IMR-90 (cell line): ENCODE measurements around the gene MAPK13. TPM values are rescaled to one million over a fixed set of nuclear protein-coding genes. Genes with fewer than 3 reads are reported as not detected.

Experiments used
- ATAC-seq: fragments of 200-7000 bp; cut with Tn5 transposase; 2 replicates; pipeline ENCODE4 v1.9.1; 2020; ENCODE audit warnings: low read depth, mild to moderate bottlenecking, moderate library complexity
- BruUV-seq: library from RNA; stranded (reverse); fragments of 400-500 nt; replicated peaks from 2 replicates; lab custom pipeline; 2021; lab: Mats Ljungman, UMichigan
- CTCF ChIA-PET: fragments of 300-600 bp; formaldehyde crosslinking; extraction: SDS; loops from one replicate; lab custom pipeline; 2021; ENCODE audit warnings: antibody characterized with exemption; lab: Yijun Ruan, JAX
- POLR2A ChIA-PET: fragments of 300-600 bp; sonication (Branson Sonifier 250); formaldehyde crosslinking; loops from one replicate; lab custom pipeline; 2022; ENCODE audit warnings: antibody characterized with exemption; ENCODE audit not compliant: unreplicated experiment; lab: Charles Lee
- DNase-seq: peaks from one replicate; pipeline ENCODE4 v3.0.0; 2013
- H2AFZ ChIP-seq: replicated peaks from 2 replicates; pipeline ENCODE3; 2013; ENCODE audit warnings: low read length, mild to moderate bottlenecking; ENCODE audit not compliant: poor library complexity
- H2AK5ac ChIP-seq: 2 replicates; pipeline ENCODE4 v1.6.1; 2013; ENCODE audit warnings: low read depth, low read length, inconsistent platforms
- H2AK9ac ChIP-seq: replicated peaks from 2 replicates; pipeline ENCODE3; 2013; ENCODE audit warnings: mild to moderate bottlenecking, low read depth, low read length, moderate library complexity; ENCODE audit not compliant: poor library complexity
- H2BK120ac ChIP-seq: 2 replicates; pipeline ENCODE4 v1.6.1; 2013; ENCODE audit warnings: low read depth, low read length, inconsistent platforms
- H2BK15ac ChIP-seq: 3 replicates; pipeline ENCODE4 v1.6.1; 2013; ENCODE audit warnings: low read depth, low read length, inconsistent platforms
- H2BK20ac ChIP-seq: 2 replicates; pipeline ENCODE4 v1.6.1; 2013; ENCODE audit warnings: low read depth, mild to moderate bottlenecking, inconsistent platforms, low read length, moderate library complexity
- H2BK5ac ChIP-seq: 2 replicates; pipeline ENCODE4 v1.6.1; 2013; ENCODE audit warnings: mild to moderate bottlenecking, low read depth, low read length, inconsistent platforms; ENCODE audit not compliant: poor library complexity, severe bottlenecking
- H3K14ac ChIP-seq: replicated peaks from 2 replicates; pipeline ENCODE4 v1.6.1; 2013; ENCODE audit warnings: low read depth, low read length, inconsistent platforms
- H3K18ac ChIP-seq: 2 replicates; pipeline ENCODE4 v1.6.1; 2013; ENCODE audit warnings: low read depth, low read length, control low read depth
- H3K23ac ChIP-seq: 2 replicates; pipeline ENCODE4 v1.6.1; 2013; ENCODE audit warnings: low read depth, low read length, inconsistent platforms
- H3K27ac ChIP-seq: 2 replicates; pipeline ENCODE4 v1.5.1; 2013; ENCODE audit warnings: mild to moderate bottlenecking, control low read depth, low read length; ENCODE audit not compliant: insufficient read depth
- H3K27me3 ChIP-seq: 2 replicates; pipeline ENCODE4 v1.6.1; 2013; ENCODE audit warnings: low read length; ENCODE audit not compliant: control insufficient read depth, insufficient read depth
- H3K36me3 ChIP-seq: 2 replicates; pipeline ENCODE4 v1.6.1; 2013; ENCODE audit warnings: low read length, mixed read lengths; ENCODE audit not compliant: control insufficient read depth, insufficient read depth
- H3K4ac ChIP-seq: 2 replicates; pipeline ENCODE4 v1.6.1; 2013; ENCODE audit warnings: low read depth, low read length, inconsistent platforms
- H3K4me1 ChIP-seq: 2 replicates; pipeline ENCODE4 v1.6.1; 2013; ENCODE audit warnings: low read length, mixed read lengths; ENCODE audit not compliant: control insufficient read depth, insufficient read depth
- H3K4me2 ChIP-seq: 2 replicates; pipeline ENCODE4 v1.6.1; 2013; ENCODE audit warnings: low read depth, mild to moderate bottlenecking, control low read depth, low read length, moderate library complexity
- H3K4me3 ChIP-seq: 2 replicates; pipeline ENCODE4 v1.5.1; 2013; ENCODE audit warnings: low read depth, mild to moderate bottlenecking, control low read depth, low read length, moderate library complexity; ENCODE audit not compliant: insufficient read depth
- H3K56ac ChIP-seq: 2 replicates; pipeline ENCODE4 v1.6.1; 2013; ENCODE audit warnings: low read length, inconsistent platforms; ENCODE audit not compliant: insufficient read depth; ENCODE audit errors: extremely low read depth
- H3K79me1 ChIP-seq, 2 experiments: 2 replicates each; pipeline ENCODE4 v1.6.1; 2013; ENCODE audit warnings: low read length in 2 of 2, inconsistent platforms in 1 of 2, low read depth in 1 of 2
- H3K9ac ChIP-seq: 2 replicates; pipeline ENCODE4 v1.6.1; 2013; ENCODE audit warnings: low read depth, low read length, control low read depth
- H3K9me1 ChIP-seq: 2 replicates; pipeline ENCODE4 v1.6.1; 2013; ENCODE audit warnings: low read length, inconsistent platforms; ENCODE audit not compliant: insufficient read depth
- H3K9me3 ChIP-seq: 2 replicates; pipeline ENCODE4 v1.6.1; 2013; ENCODE audit warnings: low read length; ENCODE audit not compliant: control insufficient read depth, insufficient read depth
- H4K20me1 ChIP-seq: 2 replicates; pipeline ENCODE4 v1.6.1; 2013; ENCODE audit warnings: low read length, inconsistent platforms; ENCODE audit not compliant: insufficient read depth
- H4K5ac ChIP-seq: 2 replicates; pipeline ENCODE4 v1.6.1; 2013; ENCODE audit warnings: mild to moderate bottlenecking, low read depth, low read length, control low read depth
- H4K8ac ChIP-seq, 2 experiments: 2 replicates each; pipeline ENCODE4 v1.6.1; 2013; ENCODE audit warnings: low read depth in 2 of 2, low read length in 2 of 2, control low read depth in 1 of 2, inconsistent platforms in 1 of 2
- H4K91ac ChIP-seq: 2 replicates; pipeline ENCODE4 v1.6.1; 2013; ENCODE audit warnings: low read depth, low read length, inconsistent platforms; ENCODE audit not compliant: insufficient read depth
- BHLHE40 ChIP-seq: fragments of 150-350 bp; IDR thresholded peaks from 2 replicates; pipeline ENCODE4 v1.6.1; 2016; ENCODE audit warnings: mild to moderate bottlenecking, low read depth, low read length
- CEBPB ChIP-seq: IDR thresholded peaks from 2 replicates; pipeline ENCODE4 v1.6.1; 2012; ENCODE audit warnings: low read depth, low read length, improper control_type of control experiment
- CHD1 ChIP-seq: IDR thresholded peaks from 2 replicates; pipeline ENCODE4 v1.6.1; 2012; ENCODE audit warnings: low read depth, low read length, improper control_type of control experiment
- ELK1 ChIP-seq: fragments of 150-350 bp; IDR thresholded peaks from 2 replicates; pipeline ENCODE4 v1.6.1; 2016; ENCODE audit warnings: low read depth, mild to moderate bottlenecking, low read length, moderate library complexity, borderline replicate concordance
- FOS ChIP-seq: fragments of 150-350 bp; IDR thresholded peaks from 2 replicates; pipeline ENCODE4 v1.6.1; 2016; ENCODE audit warnings: low read depth, low read length
- MAFK ChIP-seq: IDR thresholded peaks from 2 replicates; pipeline ENCODE4 v1.6.1; 2012; ENCODE audit warnings: low read depth, low read length, improper control_type of control experiment
- MAZ ChIP-seq: IDR thresholded peaks from 2 replicates; pipeline ENCODE4 v1.6.1; 2012; ENCODE audit warnings: low read depth, mild to moderate bottlenecking, low read length, improper control_type of control experiment, moderate library complexity, borderline replicate concordance
- MXI1 ChIP-seq: IDR thresholded peaks from 2 replicates; pipeline ENCODE4 v1.6.1; 2012; ENCODE audit warnings: low read depth, mild to moderate bottlenecking, low read length, moderate library complexity, borderline replicate concordance
- NFE2L2 ChIP-seq: fragments of 150-350 bp; IDR thresholded peaks from 2 replicates; pipeline ENCODE4 v1.6.1; 2016; ENCODE audit warnings: low read depth, mild to moderate bottlenecking, low read length
- POLR2A ChIP-seq: IDR thresholded peaks from 2 replicates; pipeline ENCODE4 v1.6.1; 2012; ENCODE audit warnings: mild to moderate bottlenecking, low read depth, low read length
- RAD21 ChIP-seq: IDR thresholded peaks from 2 replicates; pipeline ENCODE4 v1.6.1; 2012; ENCODE audit warnings: low read length, improper control_type of control experiment
- RCOR1 ChIP-seq: IDR thresholded peaks from 2 replicates; pipeline ENCODE4 v1.6.1; 2012; ENCODE audit warnings: mild to moderate bottlenecking, low read length, improper control_type of control experiment; ENCODE audit not compliant: insufficient replicate concordance
- RFX5 ChIP-seq: IDR thresholded peaks from 2 replicates; pipeline ENCODE4 v1.8.0; 2012; ENCODE audit warnings: low read depth, mild to moderate bottlenecking, low read length, moderate library complexity
- SMC3 ChIP-seq: fragments of 150-350 bp; IDR thresholded peaks from 2 replicates; pipeline ENCODE4 v1.6.1; 2016; ENCODE audit warnings: low read depth, mild to moderate bottlenecking, antibody characterized with exemption, low read length, moderate library complexity
- WGBS, 2 experiments: methylation state at CpG; one replicate each; pipeline versions ENCODE4 v1.1.5 to v1.1.7; 2013; ENCODE audit warnings: missing lambda C conversion rate in 2 of 2; ENCODE audit not compliant: insufficient read length in 1 of 2; ENCODE audit errors: extremely low coverage in 2 of 2; 5-methylcytosine and 5-hydroxymethylcytosine counted together
- dilution Hi-C: fragments of 300-500 bp; cut with HindIII; formaldehyde crosslinking; loops from one replicate; pipeline ENCODE4 v1.14.3; 2018; ENCODE audit warnings: low sequenced_read_pairs; ENCODE audit not compliant: unreplicated experiment
- in situ Hi-C: fragments of 300-500 bp; cut with MboI; formaldehyde crosslinking; loops from 3 replicates; pipeline ENCODE4 v1.14.3; 2019; ENCODE audit warnings: low sequenced_read_pairs, inconsistent platforms, mixed read lengths
- intact Hi-C: fragments of 100-400 bp; cut with micrococcal nuclease; formaldehyde crosslinking; loops from 2 replicates; pipeline ENCODE4 v1.10.0; 2022
- polyA plus RNA-seq, 3 experiments: library from polyadenylated mRNA; depleted of rRNA; stranded (reverse); fragments of >200 nt; gene quantifications; 2 replicates each; pipeline ENCODE4 v1.2.3, GENCODE V29; 2012; ENCODE audit warnings: low replicate concordance in 1 of 3
- total RNA-seq: library from RNA; depleted of rRNA; stranded (reverse); fragments of >200 nt; gene quantifications from 2 replicates; pipeline ENCODE4 v1.2.3, GENCODE V29; 2012
- TF ChIP-seq, protein P1 (sequence below): fragments of 150-350 bp; IDR thresholded peaks from 2 replicates; pipeline ENCODE4 v1.6.1; 2017; ENCODE audit warnings: mild to moderate bottlenecking, antibody characterized with exemption, low read length, low read depth
- TF ChIP-seq, protein P2 (sequence below): conservative IDR thresholded peaks from 2 replicates; pipeline ENCODE4 v1.5.1; 2012; ENCODE audit warnings: mild to moderate bottlenecking, low read depth, low read length, improper control_type of control experiment

Gene MAPK13
- total and polyA plus RNA-seq, 2 of the 4 experiments (the other 2 are of a cell fraction): 2.0 to 2.9 TPM

- intact Hi-C loops: no loop called here
- Histone ChIP-seq H2BK20ac (no peak overlapping the region), H2BK5ac (no peak overlapping the region), H4K8ac (no peak overlapping the region), H2BK120ac (no peak overlapping the region), H2BK15ac (no peak overlapping the region), H2AK5ac (no peak overlapping the region), H4K5ac (no peak overlapping the region), H3K4me3 (no peak overlapping the region), H3K9me1 (peaks cover 5% of the 10 kb centered on the region; the same call in 1 of the 2 replicates), H2AFZ (no peak overlapping the region), H3K9ac (no peak overlapping the region), H3K14ac (no peak overlapping the region), H3K23ac (no peak overlapping the region), H3K9me3 (no peaks in the 10 kb centered on the region), H3K18ac (no peak overlapping the region), H3K36me3 (peaks cover 2% of the 10 kb centered on the region; the same call in 1 of the 2 replicates), H3K27me3 (no peaks in the 10 kb centered on the region), H3K27ac (no peak overlapping the region), H3K79me1 (no peaks in the 10 kb centered on the region), H4K91ac (no peak overlapping the region), H2AK9ac (no peak overlapping the region), H3K56ac (no peak overlapping the region), H3K4me1 (peaks cover 7% of the 10 kb centered on the region), H3K4ac (no peak overlapping the region), H4K20me1 (no peaks in the 10 kb centered on the region), H3K4me2 (no peak overlapping the region)
- CTCF ChIA-PET: interaction anchor here (0.8 kb wide), 1 partner anchor 221 kb away, joined by 3 read pairs; no protein-coding TSS in a partner anchor
- dilution Hi-C loops: no loop called here
- no CpG with 5 or more reads among the region's 6 CpGs for WGBS, 2 experiments
- in situ Hi-C loops: loop anchor here (5.0 kb wide), 1 partner anchor 82 kb away; no protein-coding TSS in a partner anchor
- DNase-seq (no peak), ATAC-seq (no peak)
- no TSS peak for BruUV-seq
- TF ChIP-seq MAZ (no peak), RFX5 (no peak), MXI1 (no peak), POLR2A (no peak), RAD21 (no peak), CHD1 (no peak), BHLHE40 (no peak), SMC3 (no peak), ELK1 (no peak), NFE2L2 (no peak), FOS (no peak), MAFK (no peak), RCOR1 (no peak), CEBPB (no peak)
- TF ChIP-seq, protein P1, sequence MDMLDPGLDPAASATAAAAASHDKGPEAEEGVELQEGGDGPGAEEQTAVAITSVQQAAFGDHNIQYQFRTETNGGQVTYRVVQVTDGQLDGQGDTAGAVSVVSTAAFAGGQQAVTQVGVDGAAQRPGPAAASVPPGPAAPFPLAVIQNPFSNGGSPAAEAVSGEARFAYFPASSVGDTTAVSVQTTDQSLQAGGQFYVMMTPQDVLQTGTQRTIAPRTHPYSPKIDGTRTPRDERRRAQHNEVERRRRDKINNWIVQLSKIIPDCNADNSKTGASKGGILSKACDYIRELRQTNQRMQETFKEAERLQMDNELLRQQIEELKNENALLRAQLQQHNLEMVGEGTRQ: no peak
- TF ChIP-seq, protein P2, sequence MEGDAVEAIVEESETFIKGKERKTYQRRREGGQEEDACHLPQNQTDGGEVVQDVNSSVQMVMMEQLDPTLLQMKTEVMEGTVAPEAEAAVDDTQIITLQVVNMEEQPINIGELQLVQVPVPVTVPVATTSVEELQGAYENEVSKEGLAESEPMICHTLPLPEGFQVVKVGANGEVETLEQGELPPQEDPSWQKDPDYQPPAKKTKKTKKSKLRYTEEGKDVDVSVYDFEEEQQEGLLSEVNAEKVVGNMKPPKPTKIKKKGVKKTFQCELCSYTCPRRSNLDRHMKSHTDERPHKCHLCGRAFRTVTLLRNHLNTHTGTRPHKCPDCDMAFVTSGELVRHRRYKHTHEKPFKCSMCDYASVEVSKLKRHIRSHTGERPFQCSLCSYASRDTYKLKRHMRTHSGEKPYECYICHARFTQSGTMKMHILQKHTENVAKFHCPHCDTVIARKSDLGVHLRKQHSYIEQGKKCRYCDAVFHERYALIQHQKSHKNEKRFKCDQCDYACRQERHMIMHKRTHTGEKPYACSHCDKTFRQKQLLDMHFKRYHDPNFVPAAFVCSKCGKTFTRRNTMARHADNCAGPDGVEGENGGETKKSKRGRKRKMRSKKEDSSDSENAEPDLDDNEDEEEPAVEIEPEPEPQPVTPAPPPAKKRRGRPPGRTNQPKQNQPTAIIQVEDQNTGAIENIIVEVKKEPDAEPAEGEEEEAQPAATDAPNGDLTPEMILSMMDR: no peak
- POLR2A ChIA-PET: no interaction called here
These were observed 10.3 kb upstream of the MAPK13 start for GRCh38 chr6:36120018-36120417.
